ENCODE results near the gene GDNF. TPM values are rescaled to one million over a fixed set of nuclear protein-coding genes. Genes with fewer than 3 reads are reported as not detected.

Gene GDNF
- total and polyA plus RNA-seq, 12 donors = 0.06 to 0.98 (median 0.34) TPM; not detected in 1

GRCh38 chr5:37834542-37835379, 5.1 kb downstream of the GDNF start:
- TF ChIP-seq CTCF (IDR thresholded peaks at IDR 0.05) = no peak
- no peak for TF ChIP-seq POLR2A (IDR thresholded peaks at IDR 0.05)
- Histone ChIP-seq H3K9me3 (replicated peaks in 1 of 3) (no peaks in the 10 kb centered on the region), H3K36me3 (replicated peaks in 1 of 2) (no peaks in the 10 kb centered on the region), H3K4me1 (replicated peaks in 1 of 2) (peaks cover 17 to 32% of the 10 kb centered on the region in 2 donors), H3K27ac (no peak overlapping the region), H3K27me3 (peaks cover 58% of the 10 kb centered on the region), H3K4me3 (peak overlapping the region in 1 of 4 donors; percentile 8)
- DNase-seq = no peak
- intact Hi-C loops (cut with DNase I) = loop anchor here in 1 of 2 donors (5.0 kb wide), 1 partner anchor 358 kb away; no protein-coding TSS in a partner anchor
- WGBS, 4 donors = 11 to 26% (median 14%) methylated on average over 29 to 64 of the region's 64 CpGs

GRCh38 chr5:37833990-37834389, 5.9 kb downstream of the GDNF start:
- H3K9me3 ChIP-seq (replicated peaks in 1 of 3) = no peaks in the 10 kb centered on the region
- no peaks in the 10 kb centered on the region for H3K36me3 ChIP-seq (replicated peaks in 1 of 2)
- DNase-seq = no peak
- no peak overlapping the region for H3K27ac ChIP-seq
- 62 to 87% (median 72%) methylated on average over 6 of the region's 6 CpGs for WGBS, 4 donors
- H3K4me3 ChIP-seq = no peak overlapping the region
- no peak for TF ChIP-seq CTCF (IDR thresholded peaks at IDR 0.05)
- no peak for TF ChIP-seq POLR2A (IDR thresholded peaks at IDR 0.05)
- peaks cover 50% of the 10 kb centered on the region for H3K27me3 ChIP-seq
- intact Hi-C loops (cut with DNase I) = no loop called here
- H3K4me1 ChIP-seq (replicated peaks in 1 of 2) = peaks cover 11 to 25% of the 10 kb centered on the region in 2 donors

GRCh38 chr5:37831821-37832534, 7.9 kb downstream of the GDNF start:
- peaks cover 37% of the 10 kb centered on the region for H3K27me3 ChIP-seq
- peaks cover 8 to 10% of the 10 kb centered on the region in 2 donors for H3K4me1 ChIP-seq (replicated peaks in 1 of 2)
- intact Hi-C loops (cut with DNase I) = no loop called here
- no peak overlapping the region for H3K4me3 ChIP-seq
- H3K27ac ChIP-seq = no peak overlapping the region
- DNase-seq = no peak
- 65 to 77% (median 68%) methylated on average over 7 of the region's 7 CpGs for WGBS, 4 donors
- H3K36me3 ChIP-seq (replicated peaks in 1 of 2) = no peaks in the 10 kb centered on the region
- H3K9me3 ChIP-seq (replicated peaks in 1 of 3) = no peaks in the 10 kb centered on the region
- TF ChIP-seq POLR2A (IDR thresholded peaks at IDR 0.05) (no peak), CTCF (IDR thresholded peaks at IDR 0.05) (no peak)

GRCh38 chr5:37830348-37830747, 9.5 kb downstream of the GDNF start:
- peaks cover 21% of the 10 kb centered on the region for H3K27me3 ChIP-seq
- WGBS, 4 donors = 86 to 91% (median 88%) methylated on average over 5 of the region's 5 CpGs
- TF ChIP-seq POLR2A (IDR thresholded peaks at IDR 0.05) (no peak), CTCF (IDR thresholded peaks at IDR 0.05) (no peak)

More at GRCh38 chr5:37830348-37830747, 9.5 kb downstream of the GDNF start:
- intact Hi-C loops (cut with DNase I) = no loop called here
- Histone ChIP-seq H3K4me3 (no peak overlapping the region), H3K9me3 (replicated peaks in 1 of 3) (no peaks in the 10 kb centered on the region), H3K36me3 (replicated peaks in 1 of 2) (no peaks in the 10 kb centered on the region), H3K27ac (no peak overlapping the region), H3K4me1 (replicated peaks in 1 of 2) (no peaks in the 10 kb centered on the region)
- DNase-seq = no peak

Measured in adrenal gland (tissue), 12 donors.